Upper lobe of left lung (tissue), 6 donors: Measurements from ENCODE around the gene TMED8. TPM values are rescaled to one million over a fixed set of nuclear protein-coding genes. Genes with fewer than 3 reads are reported as not detected.
"Not testable (repeated sequence)": the region's sequence is repeated elsewhere in the genome, so short reads cannot be mapped to it uniquely, and the experiment has no call there.

Source experiments
- ATAC-seq, 2 donors: fragments of 200-7000 bp; cut with Tn5 transposase; one replicate each; pipeline ENCODE4 v1.9.1; 2022; ENCODE audit warnings: mild to moderate bottlenecking in 2 of 2, moderate library complexity in 2 of 2; ENCODE audit not compliant: low FRiP score in 2 of 2
- DNase-seq, 2 donors: peaks; one replicate each; pipeline ENCODE4 v3.0.0-alpha.2; 2019 to 2020
- H3K27ac ChIP-seq, 4 donors: fragments of 200-600 bp; sonication (generic); one replicate each; pipeline ENCODE4 v1.5.1; 2016 to 2019
- H3K27me3 ChIP-seq, 4 donors: fragments of 200-600 bp; sonication (generic); one replicate each; pipeline ENCODE4 v1.5.1; 2017 to 2019
- H3K36me3 ChIP-seq, 4 donors: fragments of 200-600 bp; sonication (generic); one replicate each; pipeline ENCODE4 v1.5.1; 2016 to 2019
- H3K4me1 ChIP-seq, 4 donors: fragments of 200-600 bp; sonication (generic); one replicate each; pipeline ENCODE4 v1.5.1; 2018 to 2019
- H3K4me3 ChIP-seq, 4 donors: fragments of 200-600 bp; sonication (generic); one replicate each; pipeline ENCODE4 v1.5.1; 2017 to 2019; ENCODE audit warnings: mild to moderate bottlenecking in 2 of 4, moderate library complexity in 1 of 4
- H3K9me3 ChIP-seq, 4 donors: fragments of 200-600 bp; sonication (generic); one replicate each; pipeline ENCODE4 v1.5.1; 2018 to 2019
- EP300 ChIP-seq, 4 donors: sonication (generic); formaldehyde crosslinking; IDR thresholded peaks; one replicate each; pipeline ENCODE4 v1.5.1; 2017; ENCODE audit warnings: antibody characterized with exemption in 4 of 4, control low read depth in 2 of 4
- POLR2A ChIP-seq, 4 donors: fragments of 450-650 bp; IDR thresholded peaks; one replicate each; pipeline ENCODE4 v1.5.1; 2016 to 2017; ENCODE audit warnings: antibody characterized with exemption in 4 of 4, mild to moderate bottlenecking in 2 of 4
- POLR2AphosphoS5 ChIP-seq, 2 donors: sonication (generic); formaldehyde crosslinking; IDR thresholded peaks; one replicate each; pipeline ENCODE4 v1.5.1; 2017; ENCODE audit warnings: antibody characterized with exemption in 2 of 2
- WGBS, 2 donors: methylation state at CpG; one replicate each; pipeline ENCODE4 v1.1.5; 2017 to 2018; 5-methylcytosine and 5-hydroxymethylcytosine counted together
- total RNA-seq, 6 donors: library from RNA; depleted of rRNA in 4 of 6; stranded (reverse); fragments of >200 nt in 4 of 6; gene quantifications; one replicate each; pipeline versions ENCODE4 v1.1.0 to v1.2.1, GENCODE V29; 2016 to 2021
- TF ChIP-seq, protein P1 (sequence below), 6 experiments: fragments of 450-650 bp in 4 of 6; fragments of 200-600 bp in 2 of 6; sonication (generic) in 2 of 6; IDR thresholded peaks; one replicate each; pipeline ENCODE4 v1.5.1; 2016 to 2019; ENCODE audit warnings: antibody characterized with exemption in 6 of 6
- donor health status: DM: no; HTN: no; CAD: no; lungs with moderate emphysema.
- donor health status: DM: no; HTN: yes; CAD: no; lungs with severe emphysema.

The TMED8 gene
- total RNA-seq, 6 donors from 2014 or later, result 7.8 to 20.6 (median 11.2) TPM

DNA sequence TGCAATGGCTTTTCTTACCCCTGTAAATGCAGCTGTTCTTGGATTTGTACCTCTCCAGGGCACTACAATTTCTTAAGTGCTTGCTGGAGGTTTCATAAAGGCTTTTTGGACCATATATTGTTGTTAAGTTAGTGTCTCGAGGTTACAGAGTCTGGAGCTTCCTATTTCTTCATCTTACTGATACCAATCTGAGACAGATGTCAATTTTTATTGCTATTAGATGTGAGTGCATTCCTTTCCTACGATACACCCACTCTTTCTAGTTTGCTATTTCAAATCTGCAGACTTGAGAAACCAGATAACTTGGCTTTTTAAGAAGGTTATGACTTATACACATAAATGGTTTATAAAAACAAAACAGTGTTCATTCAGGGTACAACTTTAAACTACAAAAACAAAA lies 44.3 kb upstream of the TMED8 start:
- no peak for TF ChIP-seq EP300 (IDR thresholded peaks at IDR 0.05)
- Histone ChIP-seq H3K4me1 (no peaks in the 10 kb centered on the region), H3K9me3 (peaks cover 0 to 7% (median 5%) of the 10 kb centered on the region in 4 donors), H3K27me3 (no peaks in the 10 kb centered on the region), H3K36me3 (peaks cover 7 to 46% (median 31%) of the 10 kb centered on the region in 4 donors), H3K4me3 (no peak overlapping the region), H3K27ac (no peak overlapping the region)
- WGBS, 2 donors, result 45 to 48% methylated on average over 2 of the region's 2 CpGs
- no peak for DNase-seq
- ATAC-seq, result no peak

DNA sequence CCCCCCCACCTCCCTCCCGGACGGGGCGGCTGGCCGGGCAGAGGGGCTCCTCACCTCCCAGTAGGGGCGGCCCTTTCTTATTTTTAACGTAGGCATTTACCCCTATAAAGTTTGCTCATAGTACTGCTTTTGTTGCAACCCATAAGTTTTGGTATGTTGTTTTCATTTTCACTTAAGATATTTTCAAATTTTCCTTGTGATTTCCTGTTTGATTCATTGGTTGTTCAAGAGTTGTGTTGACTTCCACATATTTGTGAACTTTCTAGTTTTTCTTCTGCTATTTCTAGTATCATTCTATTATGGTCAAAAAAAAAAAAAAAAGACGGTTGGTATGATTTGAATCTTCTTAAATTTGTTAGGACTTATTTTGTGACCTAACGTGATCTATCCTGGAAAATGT lies 39.9 kb upstream of the TMED8 start:
- Histone ChIP-seq H3K36me3 (peaks cover 0 to 2% (median 0%) of the 10 kb centered on the region in 4 donors), H3K27ac (no peak overlapping the region), H3K27me3 (no peaks in the 10 kb centered on the region), H3K4me1 (no peaks in the 10 kb centered on the region), H3K4me3 (no peak overlapping the region), H3K9me3 (peaks cover 0 to 7% (median 5%) of the 10 kb centered on the region in 4 donors)
- TF ChIP-seq, protein P1, sequence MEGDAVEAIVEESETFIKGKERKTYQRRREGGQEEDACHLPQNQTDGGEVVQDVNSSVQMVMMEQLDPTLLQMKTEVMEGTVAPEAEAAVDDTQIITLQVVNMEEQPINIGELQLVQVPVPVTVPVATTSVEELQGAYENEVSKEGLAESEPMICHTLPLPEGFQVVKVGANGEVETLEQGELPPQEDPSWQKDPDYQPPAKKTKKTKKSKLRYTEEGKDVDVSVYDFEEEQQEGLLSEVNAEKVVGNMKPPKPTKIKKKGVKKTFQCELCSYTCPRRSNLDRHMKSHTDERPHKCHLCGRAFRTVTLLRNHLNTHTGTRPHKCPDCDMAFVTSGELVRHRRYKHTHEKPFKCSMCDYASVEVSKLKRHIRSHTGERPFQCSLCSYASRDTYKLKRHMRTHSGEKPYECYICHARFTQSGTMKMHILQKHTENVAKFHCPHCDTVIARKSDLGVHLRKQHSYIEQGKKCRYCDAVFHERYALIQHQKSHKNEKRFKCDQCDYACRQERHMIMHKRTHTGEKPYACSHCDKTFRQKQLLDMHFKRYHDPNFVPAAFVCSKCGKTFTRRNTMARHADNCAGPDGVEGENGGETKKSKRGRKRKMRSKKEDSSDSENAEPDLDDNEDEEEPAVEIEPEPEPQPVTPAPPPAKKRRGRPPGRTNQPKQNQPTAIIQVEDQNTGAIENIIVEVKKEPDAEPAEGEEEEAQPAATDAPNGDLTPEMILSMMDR (IDR thresholded peaks at IDR 0.05), result no peak
- TF ChIP-seq EP300 (IDR thresholded peaks at IDR 0.05), result no peak
- 81 to 92% methylated on average over 6 to 8 of the region's 8 CpGs for WGBS, 2 donors
- ATAC-seq, result no peak
- DNase-seq, result no peak

DNA sequence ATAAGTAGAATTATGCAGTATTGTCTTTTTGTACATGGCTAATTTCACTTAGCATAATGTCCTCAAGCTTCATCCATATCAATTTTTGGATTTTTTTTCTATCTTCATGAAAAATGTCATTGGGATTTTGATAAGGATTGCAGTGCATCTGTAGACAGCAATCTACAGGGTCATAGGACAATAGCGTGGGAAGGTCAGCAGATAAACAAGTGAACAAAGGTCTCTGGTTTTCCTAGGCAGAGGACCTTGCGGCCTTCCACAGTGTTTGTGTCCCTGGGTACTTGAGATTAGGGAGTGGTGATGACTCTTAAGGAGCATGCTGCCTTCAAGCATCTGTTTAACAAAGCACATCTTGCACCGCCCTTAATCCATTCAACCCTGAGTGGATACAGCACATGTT lies 39.2 kb upstream of the TMED8 start:
- H3K4me3 ChIP-seq, ATAC-seq, H3K27me3 ChIP-seq, H3K36me3 ChIP-seq, H3K27ac ChIP-seq, DNase-seq, H3K4me1 ChIP-seq, H3K9me3 ChIP-seq: not testable (repeated sequence)
- 83 to 94% methylated on average over 1 to 2 of the region's 3 CpGs for WGBS, 2 donors

DNA sequence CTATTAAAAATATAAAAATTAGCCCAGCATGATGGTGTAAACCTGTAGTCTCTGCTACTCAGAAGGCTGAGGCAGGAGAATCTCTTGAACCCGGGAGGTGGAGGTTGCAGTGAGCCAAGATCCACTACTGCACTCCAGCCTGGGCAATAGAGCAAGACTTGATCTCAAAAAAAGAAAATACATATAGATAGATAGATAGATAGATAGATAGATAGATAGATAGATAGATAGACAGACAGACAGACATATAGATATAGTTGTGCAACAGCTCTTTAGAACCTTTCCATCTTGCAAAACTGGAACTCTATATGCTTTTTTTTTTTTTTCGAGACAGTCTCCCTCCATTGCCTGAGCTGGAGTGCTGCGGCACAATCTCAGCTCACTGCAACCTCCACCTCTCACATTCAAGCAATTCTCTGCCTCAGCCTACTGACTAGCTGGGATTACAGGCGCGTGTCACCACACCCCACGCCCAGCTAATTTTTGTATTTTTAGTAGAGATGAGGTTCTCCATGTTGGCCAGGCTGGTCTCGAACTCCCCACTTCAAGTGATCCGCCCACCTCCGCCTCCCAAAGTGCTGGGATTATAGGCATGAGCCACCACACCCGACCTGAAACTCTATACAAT lies 38.6 kb upstream of the TMED8 start:
- not testable (repeated sequence) for H3K4me3 ChIP-seq, H3K36me3 ChIP-seq, ATAC-seq, H3K27ac ChIP-seq, H3K9me3 ChIP-seq, H3K27me3 ChIP-seq, H3K4me1 ChIP-seq, DNase-seq
- WGBS, 2 donors, result 93 to 96% methylated on average over 10 of the region's 10 CpGs

DNA sequence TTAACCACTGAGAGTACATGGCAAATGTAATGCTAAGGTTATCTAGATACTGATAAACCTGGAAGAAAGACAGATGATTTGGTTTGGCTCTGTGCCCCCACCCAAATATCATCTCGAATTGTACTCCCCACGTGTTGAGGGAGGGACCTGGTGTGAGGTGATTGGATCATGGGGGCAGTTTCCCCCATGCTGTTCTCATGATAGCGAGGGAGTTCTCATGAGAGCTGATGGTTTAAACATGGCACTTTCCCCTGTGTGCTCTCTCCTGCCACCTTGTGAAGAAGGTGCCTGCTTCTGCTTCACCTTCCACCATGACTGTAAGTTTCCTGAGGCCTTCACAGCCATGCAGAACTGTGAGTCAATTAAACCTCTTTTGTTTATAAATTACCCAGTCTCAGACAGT lies 32.2 kb upstream of the TMED8 start:
- Histone ChIP-seq H3K27ac (no peak overlapping the region), H3K4me1 (peaks cover 0 to 5% (median 0%) of the 10 kb centered on the region in 4 donors), H3K27me3 (no peaks in the 10 kb centered on the region), H3K36me3 (no peaks in the 10 kb centered on the region), H3K4me3 (no peak overlapping the region), H3K9me3 (no peaks in the 10 kb centered on the region)
- no peak for DNase-seq
- TF ChIP-seq EP300 (IDR thresholded peaks at IDR 0.05), result no peak
- WGBS, 2 donors, result 59 to 67% methylated on average over 3 of the region's 3 CpGs
- no peak for ATAC-seq

DNA sequence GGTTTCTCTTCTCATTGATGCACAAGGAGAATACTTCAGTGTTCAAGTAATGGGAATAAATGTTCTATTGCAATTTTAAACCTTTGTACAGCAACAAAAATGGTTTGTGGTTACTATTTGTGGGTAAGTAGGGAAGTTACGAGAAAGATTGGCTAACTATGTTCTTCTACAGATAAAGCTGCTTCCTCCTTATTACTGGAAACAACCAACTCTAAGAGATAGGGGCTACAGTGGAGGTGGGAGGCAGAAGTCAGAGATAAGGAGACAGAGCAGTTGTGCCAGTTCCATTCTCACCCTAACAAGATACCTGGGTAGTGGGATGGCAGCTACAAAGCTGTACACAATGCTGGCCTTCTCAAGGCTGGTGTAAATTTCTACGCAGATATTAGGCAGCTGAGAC lies 30.3 kb upstream of the TMED8 start:
- Histone ChIP-seq H3K27ac (peak overlapping the region; percentile 40 to 66 (median 59)), H3K36me3 (no peaks in the 10 kb centered on the region), H3K27me3 (no peaks in the 10 kb centered on the region), H3K9me3 (no peaks in the 10 kb centered on the region), H3K4me3 (peak overlapping the region in 1 of 4 donors; percentile 4), H3K4me1 (peaks cover 0 to 5% (median 0%) of the 10 kb centered on the region in 4 donors)
- WGBS, 2 donors, result 59 to 82% methylated on average over 2 of the region's 2 CpGs
- ATAC-seq (peak; percentile 46 to 56), DNase-seq (no peak)
- TF ChIP-seq POLR2AphosphoS5 (IDR thresholded peaks at IDR 0.05) (no peak), POLR2A (IDR thresholded peaks at IDR 0.05) (no peak), EP300 (IDR thresholded peaks at IDR 0.05) (no peak)
- TF ChIP-seq, protein P1 (IDR thresholded peaks at IDR 0.05), result no peak

DNA sequence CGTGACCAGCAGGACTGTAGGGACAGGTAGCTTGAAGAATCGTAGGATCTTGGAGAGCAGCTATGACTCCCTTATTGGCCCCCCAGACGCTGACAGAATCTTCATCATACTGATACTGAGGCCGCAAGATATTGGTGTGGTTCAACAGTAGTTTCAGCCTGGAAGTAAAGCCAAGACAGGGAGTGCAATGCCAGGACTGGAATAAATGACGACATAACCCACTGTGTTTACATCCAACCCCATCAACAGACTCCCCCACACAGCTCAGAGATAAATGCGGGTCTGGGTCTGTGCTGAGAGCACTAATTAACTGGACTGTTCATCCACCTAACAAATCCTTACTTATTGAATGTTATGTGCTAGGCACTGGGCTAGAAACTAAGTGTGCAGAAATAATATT lies 29.8 kb upstream of the TMED8 start:
- no peak overlapping the region for H3K4me3 ChIP-seq
- no peak for ATAC-seq
- DNase-seq, result no peak
- no peak for TF ChIP-seq EP300 (IDR thresholded peaks at IDR 0.05)
- no peak for TF ChIP-seq POLR2A (IDR thresholded peaks at IDR 0.05)
- TF ChIP-seq, protein P1 (IDR thresholded peaks at IDR 0.05), result no peak
- TF ChIP-seq POLR2AphosphoS5 (IDR thresholded peaks at IDR 0.05), result no peak
- H3K27me3 ChIP-seq, result no peaks in the 10 kb centered on the region
- WGBS, 2 donors, result 39 to 57% methylated on average over 5 to 6 of the region's 6 CpGs
- H3K9me3 ChIP-seq, result no peaks in the 10 kb centered on the region
- H3K4me1 ChIP-seq, result peaks cover 0 to 5% (median 0%) of the 10 kb centered on the region in 4 donors
- H3K27ac ChIP-seq, result peak overlapping the region in 3 of 4 donors; percentile 57 to 66 (median 61)
- H3K36me3 ChIP-seq, result no peaks in the 10 kb centered on the region
